GM18907 (cell line): ENCODE results near the gene MAPK1IP1L.
A peak's percentile ranks its signal among the peaks of the same experiment; 100 is the strongest.

ENCODE experiments used
- ATAC-seq: cut with Tn5 transposase; IDR thresholded peaks from one replicate; pipeline ENCODE4 v1.9.1; 2021; ENCODE audit warnings: mild to moderate bottlenecking, moderate library complexity; ENCODE audit not compliant: unreplicated experiment

The MAPK1IP1L gene

DNA sequence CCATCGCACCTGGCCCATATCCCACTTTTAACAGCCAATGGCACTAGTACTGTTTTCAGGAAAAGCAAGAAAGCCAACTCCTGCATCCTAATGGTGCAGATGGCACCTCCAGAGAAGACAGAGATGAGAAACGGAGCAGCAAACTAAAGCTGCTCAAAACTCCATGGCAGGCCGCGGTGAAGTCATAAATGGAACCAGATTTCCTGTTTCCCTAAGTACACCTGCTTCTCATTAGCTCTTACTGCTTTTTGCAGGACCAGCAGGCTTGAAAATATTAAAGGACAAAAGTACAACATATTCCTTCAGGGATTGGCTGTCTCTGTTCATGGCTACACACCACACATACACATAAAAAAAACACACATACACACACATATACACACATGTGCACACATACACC is 40.9 kb downstream of the MAPK1IP1L start:
- no peak for ATAC-seq

DNA sequence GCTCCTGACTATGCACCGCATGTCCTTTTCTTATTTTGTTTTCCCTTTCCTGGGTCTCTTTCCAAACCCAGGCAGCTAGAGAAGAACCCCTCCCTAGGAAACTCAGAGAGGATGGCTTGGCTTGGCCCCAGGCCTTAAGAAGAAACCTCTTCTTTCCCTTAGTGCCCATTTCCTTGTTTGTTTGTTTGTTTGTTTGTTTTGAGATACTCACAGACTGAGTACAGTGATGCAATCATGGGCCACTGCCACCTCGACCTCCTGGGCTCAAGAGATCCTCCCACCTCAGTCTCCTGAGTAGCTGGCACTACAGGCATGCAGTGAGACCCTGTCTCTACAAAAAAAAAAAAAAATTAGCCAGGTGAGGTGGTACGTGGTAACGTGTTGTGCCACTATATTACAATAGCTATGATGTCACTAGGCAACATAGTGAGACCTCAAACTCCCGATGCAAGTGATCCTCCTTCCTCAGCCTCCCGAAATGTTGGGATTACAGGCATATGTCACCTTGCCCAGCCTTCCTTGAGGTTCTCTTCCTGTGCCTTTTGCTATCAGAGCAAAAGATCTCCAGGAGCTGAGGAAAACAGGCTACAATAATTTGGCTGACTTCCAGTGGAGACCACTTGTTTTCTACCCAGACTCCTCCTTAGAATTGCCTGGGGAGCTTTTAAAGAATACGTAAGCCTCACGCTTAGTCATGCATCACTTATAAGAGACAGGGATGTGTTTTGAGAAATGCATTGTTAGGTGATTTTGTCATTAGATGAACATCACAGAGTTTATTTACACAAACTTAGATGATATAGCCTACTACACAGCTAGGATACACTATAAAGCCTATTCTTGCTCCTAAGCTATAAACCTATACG is 43.1 kb downstream of the MAPK1IP1L start:
- no peak for ATAC-seq

DNA sequence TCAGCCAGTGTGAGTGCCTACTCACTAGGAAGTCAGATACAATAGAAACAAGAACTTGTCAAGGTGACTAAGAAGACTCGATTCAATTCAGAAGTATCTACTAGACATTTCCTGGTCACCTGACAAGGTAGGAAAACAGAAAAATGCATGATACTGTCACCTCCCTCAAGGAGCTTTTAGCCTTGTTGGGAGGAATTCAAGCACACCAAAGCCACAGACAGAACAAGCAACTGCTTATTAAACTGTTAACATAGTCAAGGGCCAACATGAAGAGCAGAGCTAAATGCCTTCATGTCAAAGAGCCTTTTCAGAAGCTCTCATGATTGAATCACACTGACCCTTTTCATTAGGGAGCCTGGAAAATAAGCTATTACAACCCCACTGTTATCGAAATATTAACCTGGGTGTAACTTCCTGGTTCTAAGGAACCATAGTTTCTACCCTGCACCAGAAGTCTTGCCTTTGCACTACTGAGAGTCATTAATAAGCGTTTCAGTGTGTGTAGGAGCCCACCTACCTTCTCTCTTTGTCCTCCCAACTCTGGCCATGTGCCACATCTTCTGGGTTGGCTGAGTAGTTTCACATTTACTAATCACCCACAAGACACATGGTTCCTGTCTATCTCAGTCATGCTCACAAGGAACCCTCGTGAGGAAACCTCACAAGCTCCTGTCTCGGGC is 46.6 kb downstream of the MAPK1IP1L start:
- ATAC-seq: peak; percentile 68

DNA sequence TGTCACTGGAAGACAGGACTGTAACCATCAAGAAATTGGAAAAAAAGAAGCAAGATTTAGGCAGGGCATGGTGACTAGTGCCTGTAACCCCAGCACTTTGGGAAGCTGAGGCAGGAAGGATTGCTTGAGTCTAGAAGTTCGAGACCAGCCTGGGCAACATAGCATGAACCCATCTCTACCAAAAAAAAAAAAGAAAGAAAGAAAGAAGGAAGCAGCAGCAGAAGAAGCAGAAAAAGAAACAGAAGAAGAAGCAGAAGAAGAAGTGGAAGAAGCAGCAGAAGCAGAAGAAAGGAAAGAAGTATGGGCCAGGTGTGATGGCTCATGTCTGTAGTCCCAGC is 47.1 kb downstream of the MAPK1IP1L start:
- ATAC-seq: no peak

DNA sequence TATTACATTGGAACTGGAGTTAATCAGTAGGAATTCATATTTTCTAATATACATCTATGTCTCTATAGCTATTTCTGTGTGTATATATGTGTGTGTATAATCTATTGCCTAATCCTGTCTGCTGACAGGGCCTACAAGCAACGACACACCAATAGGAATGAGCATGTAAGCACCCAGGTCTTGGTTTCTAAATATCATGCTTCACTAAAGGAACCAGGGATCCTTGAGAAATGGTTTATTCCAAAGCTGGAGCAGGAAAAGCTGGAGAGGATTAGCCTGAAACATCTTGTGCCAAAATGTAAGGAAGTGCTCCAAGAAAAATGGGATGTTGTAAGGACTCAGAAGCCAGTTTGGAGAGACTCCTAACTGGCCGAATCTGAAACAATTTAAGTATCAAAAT is 48.3 kb downstream of the MAPK1IP1L start:
- ATAC-seq: no peak

DNA sequence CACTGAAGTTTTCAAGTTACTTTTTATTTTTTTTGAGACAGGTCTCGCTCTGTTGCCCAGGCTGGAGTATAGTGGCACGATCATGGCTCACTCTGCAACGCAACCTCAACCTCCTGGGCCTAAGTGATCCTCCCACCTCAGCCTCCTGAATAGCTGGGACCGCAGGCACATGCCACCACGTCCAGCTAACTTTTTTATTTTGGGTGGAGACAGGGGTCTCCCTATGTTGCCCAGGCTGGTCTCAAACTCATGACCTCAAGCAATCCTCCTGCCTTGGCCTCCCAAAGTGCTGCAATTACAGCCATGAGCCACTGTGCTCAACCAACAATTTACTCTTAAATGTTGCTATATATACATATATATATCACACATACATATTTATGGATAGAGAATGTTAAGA is 50.3 kb downstream of the MAPK1IP1L start:
- no peak for ATAC-seq

DNA sequence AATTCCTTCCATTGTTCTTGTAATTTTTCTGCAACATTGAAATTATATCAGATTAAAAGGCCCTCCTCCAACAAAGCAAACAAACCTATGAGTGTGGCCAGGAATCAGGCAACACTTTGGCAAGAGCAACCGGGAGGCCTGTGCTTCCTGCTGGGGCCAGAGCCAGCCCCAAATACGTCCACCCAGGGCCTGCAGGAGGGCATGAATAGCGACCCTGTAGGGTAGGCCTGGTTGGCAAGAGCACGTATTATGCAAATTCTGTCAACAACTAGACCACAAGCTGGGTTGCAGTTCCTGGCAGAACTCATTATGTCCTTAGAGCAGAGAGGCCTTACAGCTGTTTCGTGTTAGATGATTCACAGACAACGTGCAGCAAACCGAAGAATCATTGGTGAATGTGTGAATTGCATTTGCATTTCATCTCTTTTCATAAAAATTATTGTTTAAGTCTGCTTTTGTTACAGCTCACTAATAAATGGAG is 50.7 kb downstream of the MAPK1IP1L start:
- peak; percentile 77 for ATAC-seq

DNA sequence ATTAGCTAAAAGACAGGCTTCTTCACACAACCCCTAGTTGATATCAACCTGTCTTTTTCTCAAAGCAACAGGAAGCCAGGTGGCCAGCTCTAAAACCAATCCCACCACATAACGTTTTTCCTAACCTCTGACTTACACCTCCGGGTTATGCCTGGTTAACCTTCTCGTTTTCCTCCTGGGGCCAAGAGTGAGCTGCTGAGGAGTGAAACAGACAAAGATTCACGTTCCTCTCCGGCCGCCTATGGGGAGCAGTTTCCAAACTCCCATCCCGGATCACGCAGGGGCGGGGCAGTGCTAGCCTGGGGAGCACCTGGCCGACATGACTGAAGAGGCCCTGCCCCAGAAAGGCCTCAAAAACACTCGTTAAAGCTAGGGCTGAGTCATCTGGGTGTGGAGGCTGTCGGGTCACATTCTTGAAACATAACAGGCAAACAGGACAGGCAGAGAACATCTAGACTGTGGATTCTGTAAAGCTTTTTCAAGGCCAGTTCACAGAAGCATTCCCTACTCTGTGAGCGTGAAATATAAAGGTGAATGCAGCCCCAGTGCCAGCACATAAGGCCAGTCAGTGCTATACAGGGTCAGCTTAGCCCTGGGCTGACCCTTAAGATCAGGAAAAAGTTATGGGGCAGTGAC is 51.7 kb downstream of the MAPK1IP1L start:
- ATAC-seq: peak; percentile 41

DNA sequence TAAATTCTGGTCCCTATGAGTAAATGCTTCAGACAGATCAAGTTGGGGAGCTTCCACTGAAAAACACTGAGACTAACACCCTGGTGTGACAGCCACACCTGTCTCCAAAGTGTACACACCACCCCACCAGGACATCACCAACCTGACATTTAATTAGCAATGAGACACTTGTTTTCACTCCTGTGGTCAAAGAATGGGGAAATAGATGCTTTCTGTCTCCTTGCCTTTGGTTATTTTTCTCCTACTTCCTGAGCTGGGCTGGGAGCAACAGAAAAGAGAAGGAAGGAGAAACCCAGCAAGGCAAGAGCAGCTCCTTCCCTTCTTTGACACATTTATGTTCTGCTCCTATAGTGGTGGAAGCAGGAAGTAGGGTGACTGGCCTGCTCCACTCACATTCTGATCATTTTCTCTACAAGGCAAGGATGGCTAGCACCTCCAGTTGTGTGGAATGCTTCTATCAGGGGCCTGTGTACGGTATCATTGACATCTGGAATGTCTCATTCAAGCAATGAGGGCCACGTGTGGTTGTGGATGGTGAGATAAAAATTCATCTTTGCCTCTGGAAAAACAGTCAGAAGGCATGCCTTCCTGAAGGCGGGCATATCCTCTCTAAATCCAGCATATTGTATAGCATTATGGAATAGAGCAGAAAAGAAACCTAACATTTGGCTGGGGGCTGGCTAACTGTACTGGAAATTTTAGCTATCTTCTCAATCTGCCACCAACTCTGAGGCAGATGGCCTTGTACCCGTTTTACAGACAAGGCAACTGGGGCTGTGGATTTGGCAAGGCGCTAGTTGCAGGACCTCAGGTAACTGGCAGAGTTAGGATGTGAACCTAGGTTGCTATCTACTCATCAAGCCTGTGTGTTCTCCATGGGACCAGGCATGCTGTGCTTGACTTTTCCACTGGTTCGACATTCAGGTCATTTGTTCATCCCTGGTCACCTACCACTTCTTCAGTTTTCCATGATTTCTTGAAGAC is 52.8 kb downstream of the MAPK1IP1L start:
- no peak for ATAC-seq

DNA sequence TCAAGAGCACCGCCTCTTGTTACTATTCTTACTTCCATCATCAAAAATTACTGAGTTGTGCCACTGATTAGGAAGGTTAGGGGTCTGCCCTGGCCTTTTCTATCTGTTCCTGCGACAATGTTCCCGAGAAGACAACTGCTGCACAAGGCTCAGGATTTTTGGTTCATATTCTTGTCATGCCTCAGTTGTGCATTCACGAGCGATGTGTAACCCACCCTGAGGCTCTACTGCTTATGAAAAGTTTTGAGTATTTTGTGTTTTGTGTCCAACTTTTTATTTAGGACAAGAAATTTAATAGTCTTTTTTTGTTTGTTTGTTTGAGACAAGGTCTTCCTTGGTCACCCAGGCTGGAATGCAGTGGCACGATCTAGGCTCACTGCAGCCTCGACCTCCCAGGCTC is 54.5 kb downstream of the MAPK1IP1L start:
- no peak for ATAC-seq

DNA sequence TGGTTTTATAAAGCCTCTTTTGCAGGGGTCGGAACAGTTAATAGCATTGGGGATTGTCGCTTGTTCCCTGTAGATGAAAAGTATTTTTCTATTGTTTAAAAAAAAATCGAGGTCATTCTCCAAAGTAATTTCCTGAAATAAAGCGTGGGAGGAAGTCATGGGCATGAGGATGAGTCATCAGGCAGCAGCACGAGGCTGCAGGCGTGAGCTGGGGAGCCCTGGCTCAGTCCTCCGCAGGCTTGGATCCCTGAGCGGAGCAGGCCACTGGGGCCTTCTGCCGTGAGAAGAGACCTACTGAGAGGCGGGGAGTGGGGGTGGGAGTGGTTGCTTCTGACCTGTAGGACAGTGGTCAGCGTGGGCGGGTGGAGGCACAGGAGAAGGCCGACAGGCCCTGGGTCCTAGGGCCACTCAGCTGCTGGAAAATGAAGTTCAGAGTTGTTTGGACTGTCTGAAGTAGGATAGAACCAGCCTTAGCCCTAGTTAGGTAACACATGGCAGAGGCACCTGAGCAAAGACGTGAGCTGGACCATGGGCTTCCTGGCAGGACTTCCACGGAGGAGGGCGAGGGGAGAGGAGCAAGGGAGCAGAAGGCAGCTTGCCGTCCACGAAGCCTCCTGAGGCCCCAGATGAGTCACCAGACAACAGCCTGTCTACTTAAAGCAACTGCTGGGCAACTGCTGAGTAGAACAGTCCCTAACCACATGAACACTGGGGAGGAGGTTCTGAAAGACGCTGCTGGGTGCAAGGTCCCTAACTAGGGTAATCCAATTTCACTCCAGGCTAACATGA is 56.5 kb downstream of the MAPK1IP1L start:
- ATAC-seq: no peak

DNA sequence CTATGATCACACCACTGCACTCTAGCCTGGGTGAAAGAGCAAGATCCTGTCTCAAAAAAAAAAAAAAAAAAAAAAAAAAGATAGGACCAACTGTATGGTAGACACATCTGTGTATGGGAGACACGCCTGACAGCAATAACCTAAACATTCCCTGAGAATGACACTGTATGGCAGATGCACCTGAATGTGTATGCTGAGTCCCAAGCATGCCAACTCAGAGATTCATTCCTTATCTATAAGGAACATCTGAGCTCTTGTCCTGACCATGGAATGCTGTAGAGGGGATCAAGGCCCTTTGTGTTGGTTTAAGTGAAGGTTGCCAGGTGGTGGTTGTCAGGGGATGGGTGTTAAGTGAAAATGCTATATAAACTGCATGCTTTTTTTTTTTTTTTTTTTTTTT is 58.4 kb downstream of the MAPK1IP1L start:
- no peak for ATAC-seq

DNA sequence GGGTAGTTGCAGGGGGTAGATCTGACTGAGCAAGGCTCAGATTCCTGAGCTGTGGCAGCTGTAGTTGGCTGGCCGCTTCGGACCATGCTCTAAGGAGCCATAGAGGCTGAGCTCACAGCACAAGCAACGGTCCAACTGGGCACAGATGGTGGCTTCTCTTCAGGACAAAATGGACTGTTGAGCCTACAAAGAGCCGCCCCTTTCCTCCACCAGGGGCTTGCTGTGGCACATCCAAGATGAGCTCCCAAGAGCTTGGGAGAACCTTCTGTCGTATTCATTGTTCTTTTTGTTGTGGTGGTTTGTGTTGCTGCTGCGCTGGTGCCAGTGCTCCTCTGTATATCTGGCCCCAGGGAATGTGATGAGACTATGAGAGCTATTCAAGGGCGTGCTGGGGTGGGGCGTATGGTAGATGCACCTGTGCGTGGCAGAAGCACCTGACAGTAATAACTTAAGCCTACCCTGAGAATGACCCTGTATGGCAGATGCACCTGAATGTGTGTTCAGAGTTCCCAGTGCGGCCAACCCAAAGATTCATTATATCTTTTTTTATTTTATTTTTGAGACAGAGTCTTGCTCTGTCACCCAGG is 59.8 kb downstream of the MAPK1IP1L start:
- ATAC-seq: no peak

DNA sequence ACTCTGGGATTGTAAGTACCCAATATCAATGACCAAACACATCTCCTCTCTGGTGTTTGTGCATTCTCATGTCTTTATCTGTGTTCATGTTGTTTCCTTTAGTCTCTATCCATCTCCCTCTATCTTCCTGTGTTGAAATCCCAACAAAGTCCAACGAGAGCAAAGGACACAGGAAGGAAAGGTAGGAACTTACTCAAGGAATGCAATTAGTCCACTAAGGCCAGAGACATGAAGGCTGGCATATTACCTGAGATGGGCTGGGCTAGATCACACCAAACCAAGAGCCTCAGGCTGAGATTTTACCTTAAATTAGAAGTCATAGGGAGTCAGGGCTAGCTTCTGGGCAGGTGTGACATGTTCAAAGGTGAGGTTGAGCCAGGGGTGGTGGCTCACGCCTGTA is 63.3 kb downstream of the MAPK1IP1L start:
- ATAC-seq: no peak

DNA sequence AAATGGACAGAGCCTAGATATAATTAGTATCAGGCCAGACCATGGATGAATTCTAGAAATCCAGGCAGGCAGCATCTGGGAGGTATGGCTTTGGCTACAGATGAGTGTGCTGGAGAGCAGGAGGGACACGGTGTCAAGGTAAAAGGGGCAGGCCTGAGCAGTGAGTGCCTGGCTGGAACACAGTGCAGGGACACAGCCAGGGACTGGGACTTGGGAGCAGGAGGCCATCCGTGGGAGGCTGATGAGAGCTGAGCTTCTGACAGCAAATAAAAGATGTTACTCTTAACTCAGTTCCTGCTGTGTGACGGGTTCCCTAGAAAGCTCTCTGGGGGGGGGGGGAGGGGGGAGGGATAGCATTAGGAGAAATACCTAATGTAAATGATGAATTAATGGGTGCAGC is 64.0 kb downstream of the MAPK1IP1L start:
- ATAC-seq: no peak

DNA sequence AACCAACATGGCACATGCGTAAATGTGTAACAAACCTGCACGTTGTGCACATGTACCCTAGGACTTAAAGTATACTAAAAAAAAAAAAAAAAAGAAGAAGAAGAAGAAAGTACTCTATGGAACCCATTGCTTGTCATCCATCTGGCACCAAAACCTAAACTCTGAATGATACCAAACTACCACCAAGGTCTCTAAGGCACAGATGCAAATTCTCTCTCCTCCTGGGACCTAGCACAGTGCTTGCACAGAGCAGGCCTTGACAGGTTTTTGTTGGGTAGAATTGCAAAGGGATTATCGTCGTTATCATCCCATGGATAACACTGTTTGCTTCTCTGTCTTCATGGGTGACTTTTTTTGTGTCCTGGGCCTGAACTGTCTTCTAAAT is 64.4 kb downstream of the MAPK1IP1L start:
- ATAC-seq: no peak

DNA sequence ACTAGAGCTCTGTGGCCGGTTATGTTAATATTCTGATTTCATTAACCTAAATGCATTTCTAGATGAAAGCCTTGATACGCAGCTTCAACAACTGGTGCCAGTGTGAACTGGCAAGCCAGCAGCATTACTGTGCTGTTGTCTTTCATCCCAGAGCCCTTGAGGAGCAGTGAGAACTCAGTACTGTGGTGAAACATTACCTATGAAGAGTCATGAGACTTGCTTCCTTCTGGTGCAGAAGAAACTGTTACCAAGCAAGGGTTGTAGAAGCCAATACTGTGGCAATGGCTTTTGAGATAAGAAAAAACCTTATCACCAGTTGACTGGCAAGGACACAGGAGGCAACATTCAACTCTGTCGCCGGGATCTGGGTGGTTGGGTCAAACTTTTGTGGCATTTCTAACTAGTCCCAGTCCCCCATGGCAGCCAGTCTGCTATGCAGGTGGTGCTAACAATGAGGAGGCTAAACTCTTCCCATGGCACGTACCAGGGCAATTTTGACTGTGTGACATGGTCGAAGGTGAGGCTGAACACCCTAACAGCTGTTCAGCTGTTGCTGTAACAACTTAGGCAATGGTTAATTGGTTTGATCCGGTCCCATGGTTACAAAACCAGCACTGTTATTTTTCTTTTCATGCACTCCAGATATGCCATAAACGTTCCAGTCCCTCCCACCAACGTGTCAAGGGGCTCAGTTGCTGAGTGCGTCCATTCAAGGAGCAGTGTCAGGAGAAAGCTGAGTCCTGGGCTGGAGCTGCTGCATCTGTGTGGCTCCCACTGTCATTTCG is 65.0 kb downstream of the MAPK1IP1L start:
- ATAC-seq: no peak

DNA sequence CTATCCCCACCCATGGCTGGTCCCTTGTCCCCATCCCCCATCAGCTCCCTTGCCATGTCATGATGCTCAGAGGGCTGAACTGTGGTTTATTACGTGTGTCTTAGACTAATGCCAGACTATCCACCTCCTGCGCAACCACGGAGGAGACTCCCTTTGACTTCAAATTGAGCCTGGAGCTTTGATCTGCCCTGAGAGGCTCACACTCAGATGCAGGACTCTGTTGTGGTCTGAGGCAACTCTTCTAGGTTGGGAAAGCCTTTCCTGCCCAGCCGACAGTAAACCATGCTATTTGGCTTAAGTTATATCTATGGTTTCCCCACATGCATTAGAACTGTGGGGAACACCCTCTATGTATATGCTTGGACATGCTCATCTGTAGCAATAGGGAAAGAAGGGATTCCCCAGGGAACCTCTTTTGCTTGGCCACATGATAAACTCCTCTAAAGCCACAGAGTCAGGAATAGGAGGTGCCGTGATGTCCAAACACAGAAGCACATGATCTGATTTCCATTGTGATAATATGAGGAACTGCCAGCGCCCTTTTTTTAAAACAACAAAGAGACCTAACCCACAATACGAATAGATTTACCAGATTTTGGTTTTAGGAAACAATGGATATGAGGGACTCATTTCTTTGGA is 66.5 kb downstream of the MAPK1IP1L start:
- ATAC-seq: no peak
